Mesothelial cell of epicardium (in vitro differentiated cells): Measurements from ENCODE around the gene RANBP9. TPM values are rescaled to one million over a fixed set of nuclear protein-coding genes. Genes with fewer than 3 reads are reported as not detected.

Experiments
- DNase-seq, 2 experiments: peaks; one replicate each; pipeline ENCODE4 v3.0.0; 2021; ENCODE audit warnings: low spot score in 2 of 2; ENCODE audit not compliant: unreplicated experiment in 2 of 2
- H3K27ac Mint-ChIP-seq: 2 replicates; pipeline ENCODE4 v1.8.0; 2021; ENCODE audit warnings: mixed read lengths
- H3K27me3 Mint-ChIP-seq: 2 replicates; pipeline ENCODE4 v1.8.0; 2021; ENCODE audit warnings: low read depth, mixed read lengths
- H3K36me3 Mint-ChIP-seq: 2 replicates; pipeline ENCODE4 v1.8.0; 2021; ENCODE audit warnings: mixed read lengths
- H3K4me1 Mint-ChIP-seq: 2 replicates; pipeline ENCODE4 v1.8.0; 2021; ENCODE audit warnings: mixed read lengths
- H3K4me3 Mint-ChIP-seq: 2 replicates; pipeline ENCODE4 v1.8.0; 2021; ENCODE audit warnings: mild to moderate bottlenecking, moderate library complexity, mixed read lengths
- H3K9me3 Mint-ChIP-seq: 2 replicates; pipeline ENCODE4 v1.8.0; 2021; ENCODE audit warnings: mixed read lengths
- total RNA-seq: library from RNA; stranded (reverse); gene quantifications from 3 replicates; pipeline ENCODE4 v1.2.1, GENCODE V29; 2021
- TF ChIP-seq, protein P1 (sequence below): fragments of 200-600 bp; sonication (generic); IDR thresholded peaks from one replicate; pipeline ENCODE4 v1.5.0; 2021; ENCODE audit warnings: antibody characterized with exemption; ENCODE audit not compliant: unreplicated experiment

RANBP9 gene
- total RNA-seq, 1 donor from 2014 or later: 46.9 TPM

DNA sequence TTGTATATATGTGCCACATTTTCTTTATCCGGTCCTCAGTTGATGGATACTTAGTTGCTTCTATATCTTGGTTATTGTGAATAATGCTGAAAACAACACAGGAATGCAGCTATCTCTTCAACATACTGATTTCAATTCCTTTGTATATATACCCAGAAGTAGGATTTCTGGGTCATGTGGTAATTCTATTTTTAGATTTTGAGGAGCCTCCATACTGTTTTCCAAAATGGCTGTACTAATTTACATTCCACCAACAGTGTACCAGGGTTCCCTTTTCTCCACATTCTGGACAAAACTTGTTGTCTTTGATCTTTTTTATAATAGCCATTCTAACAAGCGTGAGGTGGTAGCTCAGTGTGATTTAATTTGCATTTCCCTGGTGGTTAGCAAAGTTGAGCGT is 135.6 kb downstream of the RANBP9 start:
- no peak for DNase-seq
- H3K4me1 Mint-ChIP-seq: peaks cover 12% of the 10 kb centered on the region
- peaks cover 20% of the 10 kb centered on the region for H3K9me3 Mint-ChIP-seq
- H3K4me3 Mint-ChIP-seq: peak overlapping the region; percentile 50
- H3K27me3 Mint-ChIP-seq: no peaks in the 10 kb centered on the region
- TF ChIP-seq, protein P1, sequence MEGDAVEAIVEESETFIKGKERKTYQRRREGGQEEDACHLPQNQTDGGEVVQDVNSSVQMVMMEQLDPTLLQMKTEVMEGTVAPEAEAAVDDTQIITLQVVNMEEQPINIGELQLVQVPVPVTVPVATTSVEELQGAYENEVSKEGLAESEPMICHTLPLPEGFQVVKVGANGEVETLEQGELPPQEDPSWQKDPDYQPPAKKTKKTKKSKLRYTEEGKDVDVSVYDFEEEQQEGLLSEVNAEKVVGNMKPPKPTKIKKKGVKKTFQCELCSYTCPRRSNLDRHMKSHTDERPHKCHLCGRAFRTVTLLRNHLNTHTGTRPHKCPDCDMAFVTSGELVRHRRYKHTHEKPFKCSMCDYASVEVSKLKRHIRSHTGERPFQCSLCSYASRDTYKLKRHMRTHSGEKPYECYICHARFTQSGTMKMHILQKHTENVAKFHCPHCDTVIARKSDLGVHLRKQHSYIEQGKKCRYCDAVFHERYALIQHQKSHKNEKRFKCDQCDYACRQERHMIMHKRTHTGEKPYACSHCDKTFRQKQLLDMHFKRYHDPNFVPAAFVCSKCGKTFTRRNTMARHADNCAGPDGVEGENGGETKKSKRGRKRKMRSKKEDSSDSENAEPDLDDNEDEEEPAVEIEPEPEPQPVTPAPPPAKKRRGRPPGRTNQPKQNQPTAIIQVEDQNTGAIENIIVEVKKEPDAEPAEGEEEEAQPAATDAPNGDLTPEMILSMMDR: no peak
- H3K27ac Mint-ChIP-seq: peak overlapping the region; percentile 85
- H3K36me3 Mint-ChIP-seq: peaks cover 27% of the 10 kb centered on the region

- Mint-ChIP-seq H3K9me3 (peaks cover 20% of the 10 kb centered on the region), H3K36me3 (peaks cover 21% of the 10 kb centered on the region), H3K27ac (peak overlapping the region; percentile 98), H3K27me3 (no peaks in the 10 kb centered on the region), H3K4me1 (peaks cover 12% of the 10 kb centered on the region), H3K4me3 (peak overlapping the region; percentile 85)
- DNase-seq: no peak
- TF ChIP-seq, protein P1: peak; percentile 80
Measured at GRCh38 chr6:13575377-13575775, 136.3 kb downstream of the RANBP9 start.

GRCh38 chr6:13574571-13575376 is 136.9 kb downstream of the RANBP9 start, which contains the start of gene SIRT5:
TSS of gene SIRT5 (plus strand) at chr6:13574601. CDS start at chr6:13584111, 9,510 bp downstream.
- H3K4me1 Mint-ChIP-seq: peaks cover 12% of the 10 kb centered on the region
- H3K9me3 Mint-ChIP-seq: peaks cover 20% of the 10 kb centered on the region
- H3K4me3 Mint-ChIP-seq: peak within 1 kb of the TSS; percentile 85
- peak; percentile 53 to 79 for DNase-seq
- TF ChIP-seq, protein P1: no peak
- H3K27me3 Mint-ChIP-seq: no peaks in the 10 kb centered on the region
- H3K27ac Mint-ChIP-seq: peak within 1 kb of the TSS; percentile 98
- H3K36me3 Mint-ChIP-seq: peaks cover 15% of the 10 kb centered on the region

GRCh38 chr6:13574149-13574570 is 137.5 kb downstream of the RANBP9 start:
- TF ChIP-seq, protein P1: peak; percentile 54
- peaks cover 12% of the 10 kb centered on the region for H3K4me1 Mint-ChIP-seq
- peaks cover 20% of the 10 kb centered on the region for H3K9me3 Mint-ChIP-seq
- peak; percentile 93 to 94 for DNase-seq
- H3K36me3 Mint-ChIP-seq: peaks cover 14% of the 10 kb centered on the region
- H3K27me3 Mint-ChIP-seq: no peaks in the 10 kb centered on the region
- H3K4me3 Mint-ChIP-seq: peak overlapping the region; percentile 85
- peak overlapping the region; percentile 98 for H3K27ac Mint-ChIP-seq

DNA sequence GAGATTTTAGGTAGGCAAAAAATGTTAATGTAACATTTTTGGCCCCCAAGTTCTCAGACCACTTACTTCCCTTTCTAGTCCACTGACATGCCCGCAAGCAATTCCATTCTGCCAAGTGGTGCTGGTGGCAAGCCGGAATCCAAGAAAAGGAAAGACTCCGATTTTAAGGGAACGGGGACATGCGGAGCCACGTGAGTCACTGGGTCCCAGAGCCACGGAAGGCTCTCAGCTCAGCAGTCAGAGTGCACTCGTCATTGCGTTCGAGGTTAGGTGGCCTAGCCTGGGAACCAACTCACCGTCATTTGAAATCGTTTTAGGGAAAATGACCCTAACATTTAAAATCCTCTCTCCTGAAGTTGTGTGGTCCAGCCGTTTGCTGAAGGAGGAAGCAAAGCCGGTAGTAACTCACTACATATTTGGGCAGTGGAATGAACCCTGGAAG is 137.9 kb downstream of the RANBP9 start:
- Mint-ChIP-seq H3K4me1 (peaks cover 12% of the 10 kb centered on the region), H3K9me3 (peaks cover 20% of the 10 kb centered on the region), H3K27ac (peak overlapping the region; percentile 86), H3K27me3 (no peaks in the 10 kb centered on the region), H3K36me3 (peaks cover 14% of the 10 kb centered on the region), H3K4me3 (peak overlapping the region; percentile 85)
- TF ChIP-seq, protein P1: no peak
- DNase-seq: no peak
